NCI-H2227 treated with DMSO at 0.1 percent for 48 hours (cell line): ENCODE measurements around the gene GMDS.

ENCODE experiments used
- DNase-seq: peaks from one replicate; lab custom pipeline; 2025; lab: John Stamatoyannopoulos, UW

GMDS gene

DNA sequence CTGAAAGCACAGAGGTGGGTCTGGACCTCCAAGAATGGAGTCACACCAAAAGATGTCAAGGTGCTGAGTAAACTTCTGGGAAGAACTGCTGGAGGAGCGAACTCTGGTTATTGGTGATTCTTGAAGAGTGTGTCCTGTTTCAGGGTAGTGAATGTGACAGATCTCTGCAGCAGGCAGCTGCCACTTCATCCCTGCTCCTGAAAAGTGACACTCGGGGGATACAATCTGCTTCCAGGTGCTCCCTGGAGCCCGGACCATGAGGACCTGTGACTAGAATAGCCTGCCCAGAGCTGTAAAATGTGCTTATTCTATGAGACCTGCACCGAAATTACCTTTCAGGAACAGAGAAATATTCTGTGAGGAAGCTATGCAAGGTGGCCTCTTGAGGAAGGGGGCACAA, 444.6 kb downstream of the GMDS start:
- no peak for DNase-seq

- no peak for DNase-seq
Observed at GRCh38 chr6:1798965-1799325, 446.5 kb downstream of the GMDS start.

GRCh38 chr6:1798303-1798964, 447.0 kb downstream of the GMDS start:
- DNase-seq = no peak

DNA sequence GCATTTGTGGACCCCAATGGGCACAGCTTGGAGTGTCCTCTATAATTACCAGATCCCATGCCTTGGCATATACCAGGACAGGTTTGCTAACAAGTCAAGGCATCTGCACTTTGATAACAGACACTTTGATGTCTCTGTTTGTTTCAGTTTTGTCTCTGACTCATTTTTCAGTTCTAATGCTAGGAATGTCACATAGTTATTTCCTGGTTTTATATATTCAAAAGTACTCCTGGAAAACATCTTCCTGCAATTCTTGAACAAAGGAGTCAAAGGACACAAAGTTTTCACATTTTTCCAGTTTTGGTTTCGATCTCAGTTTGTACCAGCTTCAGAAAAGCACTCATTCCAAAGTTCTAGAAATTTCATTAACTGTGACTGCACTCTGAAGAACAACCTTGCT, 447.6 kb downstream of the GMDS start:
- no peak for DNase-seq

GRCh38 chr6:1796706-1797529, 448.5 kb downstream of the GMDS start:
- DNase-seq = no peak

DNA sequence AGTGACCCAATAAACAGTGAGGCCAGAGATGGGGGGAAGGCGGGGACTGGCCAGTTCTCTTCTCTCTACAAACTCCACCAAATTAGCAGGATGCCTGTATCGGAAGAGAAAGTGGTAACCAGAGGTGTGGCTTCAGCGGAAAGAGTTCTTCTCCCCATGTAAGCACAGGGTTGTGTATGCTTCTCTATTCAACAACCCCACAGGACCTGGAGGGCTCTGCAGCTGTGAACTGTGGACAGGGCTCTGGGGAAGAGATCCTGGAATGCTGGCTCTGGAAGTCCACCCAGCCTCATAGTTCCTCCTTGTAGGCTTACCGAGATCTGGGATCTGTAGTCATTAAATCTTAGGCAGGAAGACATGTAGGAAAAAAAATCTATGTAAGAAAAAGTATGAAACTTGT, 449.5 kb downstream of the GMDS start:
- DNase-seq = no peak

DNA sequence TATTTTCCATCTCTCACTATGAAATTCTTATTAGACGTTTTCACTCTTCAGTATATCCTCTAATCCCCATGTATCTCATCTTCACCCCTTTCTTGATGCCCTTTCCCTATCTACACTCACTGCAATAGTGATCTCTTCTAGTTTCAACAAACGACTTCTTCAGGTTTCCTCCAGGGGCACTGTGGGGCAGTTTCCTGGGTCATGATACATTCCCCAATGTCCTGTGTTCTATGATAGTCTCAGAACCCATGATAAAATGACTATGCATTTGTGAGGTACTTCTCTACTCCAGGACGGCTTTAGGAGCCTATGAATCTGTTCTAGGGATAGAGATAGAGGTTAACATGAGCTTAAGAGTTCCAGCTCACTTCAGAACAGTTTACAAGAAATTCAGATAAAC, 452.4 kb downstream of the GMDS start:
- no peak for DNase-seq

DNA sequence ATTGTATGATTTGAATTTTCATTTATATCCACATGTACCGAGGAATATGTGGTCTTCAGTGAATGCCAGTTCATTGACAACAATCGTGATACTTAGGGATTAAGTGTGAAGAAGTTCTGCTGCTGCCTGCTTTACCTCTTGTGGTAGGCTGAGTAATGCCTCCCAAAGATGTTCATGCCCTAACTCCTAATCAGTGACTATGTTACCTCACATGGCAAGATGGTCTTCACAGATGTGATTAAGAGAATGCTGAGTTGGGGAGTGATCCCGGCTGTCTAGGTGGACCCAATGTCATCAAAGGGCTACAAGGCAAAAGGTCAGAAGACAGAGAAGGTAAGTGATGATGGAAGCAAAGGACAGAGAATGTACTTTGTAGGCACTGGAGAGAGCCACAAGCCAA, 454.7 kb downstream of the GMDS start:
- DNase-seq = no peak

GRCh38 chr6:1789092-1789491, 456.3 kb downstream of the GMDS start:
- DNase-seq = no peak

DNA sequence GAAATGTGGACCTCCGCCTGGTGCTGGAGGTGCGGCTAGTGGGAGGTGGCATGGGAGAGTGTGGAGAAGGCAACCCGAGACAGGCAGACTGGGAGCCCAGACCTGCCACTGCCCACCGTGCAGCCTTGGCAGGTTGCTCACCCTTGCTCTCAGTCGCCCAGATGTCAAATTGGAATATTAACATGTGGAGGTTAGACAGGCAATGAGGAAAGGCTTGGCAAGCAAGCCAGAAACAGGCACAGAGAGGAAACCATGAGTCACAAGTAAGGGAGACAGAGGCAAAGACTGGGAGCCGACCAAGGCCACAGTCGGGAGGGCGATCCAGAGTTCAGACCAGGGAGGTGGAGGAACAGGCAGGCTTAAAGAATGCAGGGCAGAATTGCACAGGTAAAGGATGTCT, 457.5 kb downstream of the GMDS start:
- DNase-seq = no peak

GRCh38 chr6:1786455-1787453, 458.7 kb downstream of the GMDS start:
- DNase-seq = no peak

- no peak for DNase-seq
Observed at GRCh38 chr6:1784422-1784884, 461.0 kb downstream of the GMDS start.

DNA sequence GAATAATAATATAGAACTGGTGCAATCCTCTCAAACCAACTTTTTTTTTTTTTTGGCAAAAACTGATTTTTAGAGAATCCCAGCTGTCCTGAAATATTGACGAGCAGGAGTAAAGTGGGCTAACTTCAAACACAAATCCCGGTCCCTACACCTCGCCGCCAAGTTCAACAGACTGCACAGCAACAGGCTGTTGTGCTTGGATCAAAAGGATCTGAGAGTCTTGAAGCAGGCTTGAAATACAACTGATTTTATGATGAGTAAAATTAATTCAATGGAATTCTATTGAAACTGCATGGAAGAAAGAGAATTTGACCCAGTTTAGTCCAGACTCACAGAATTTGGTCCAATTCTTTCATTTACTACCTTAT, 463.6 kb downstream of the GMDS start:
- DNase-seq = no peak

DNA sequence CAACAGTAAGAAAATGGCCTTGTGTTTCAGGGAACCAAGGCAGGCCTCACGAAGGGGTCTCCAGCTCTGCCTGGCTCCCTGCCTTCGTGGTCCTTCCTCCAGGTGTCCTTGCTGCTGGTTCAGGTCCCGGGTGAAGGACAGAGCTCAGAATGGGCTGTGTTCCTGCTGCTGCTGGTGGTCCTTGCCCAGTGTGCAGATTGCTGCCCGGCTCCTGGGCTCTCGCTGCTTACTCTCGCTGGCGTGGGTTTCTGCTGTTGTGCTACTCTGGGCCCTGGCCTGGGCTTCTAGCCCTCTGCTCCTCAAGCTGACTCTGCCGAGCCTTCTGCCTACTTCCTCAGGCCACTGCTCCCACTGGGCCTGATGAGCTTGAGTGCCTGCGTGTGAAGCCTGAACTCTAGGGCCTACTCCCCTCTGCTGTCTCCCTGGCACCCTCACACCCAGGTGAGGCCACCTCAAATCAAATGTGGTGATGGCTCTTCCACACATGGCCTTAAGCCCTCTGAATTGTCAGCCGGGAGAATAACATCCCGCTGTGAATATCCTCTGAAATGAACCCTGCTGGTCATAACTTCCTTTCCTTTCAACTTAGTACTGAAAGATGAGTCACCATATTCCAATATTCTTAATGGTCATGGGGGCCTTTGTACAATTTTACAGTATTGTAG, 464.1 kb downstream of the GMDS start:
- no peak for DNase-seq

- DNase-seq = no peak
Observed at GRCh38 chr6:1780251-1780867, 465.0 kb downstream of the GMDS start.

DNA sequence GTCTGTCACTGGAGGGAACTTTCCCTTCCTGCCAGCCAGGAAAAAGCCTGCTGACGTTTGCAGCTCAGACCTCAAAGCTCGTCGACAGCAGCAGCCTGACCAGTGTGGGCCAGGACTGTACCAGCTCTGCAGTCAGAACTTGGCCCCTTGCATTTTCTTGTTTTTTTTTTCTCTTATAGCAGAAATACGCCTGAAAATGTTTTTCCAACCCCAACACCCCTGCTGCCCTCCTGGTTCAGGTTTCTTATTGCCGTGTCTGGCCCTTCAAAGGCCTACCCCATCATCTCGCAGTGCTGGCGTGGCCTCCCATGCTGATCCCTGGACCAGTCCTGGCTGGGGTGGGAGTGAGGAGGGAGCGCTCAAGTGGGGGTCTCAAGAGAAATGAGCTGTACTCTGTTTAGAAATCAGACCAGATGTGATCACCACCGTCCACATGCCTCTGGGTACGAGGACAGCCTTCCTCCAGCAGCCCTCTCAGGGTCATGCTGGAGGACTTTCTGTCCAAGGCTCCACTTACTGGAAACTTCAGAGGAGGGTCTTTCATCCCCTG, 466.6 kb downstream of the GMDS start:
- DNase-seq = no peak

DNA sequence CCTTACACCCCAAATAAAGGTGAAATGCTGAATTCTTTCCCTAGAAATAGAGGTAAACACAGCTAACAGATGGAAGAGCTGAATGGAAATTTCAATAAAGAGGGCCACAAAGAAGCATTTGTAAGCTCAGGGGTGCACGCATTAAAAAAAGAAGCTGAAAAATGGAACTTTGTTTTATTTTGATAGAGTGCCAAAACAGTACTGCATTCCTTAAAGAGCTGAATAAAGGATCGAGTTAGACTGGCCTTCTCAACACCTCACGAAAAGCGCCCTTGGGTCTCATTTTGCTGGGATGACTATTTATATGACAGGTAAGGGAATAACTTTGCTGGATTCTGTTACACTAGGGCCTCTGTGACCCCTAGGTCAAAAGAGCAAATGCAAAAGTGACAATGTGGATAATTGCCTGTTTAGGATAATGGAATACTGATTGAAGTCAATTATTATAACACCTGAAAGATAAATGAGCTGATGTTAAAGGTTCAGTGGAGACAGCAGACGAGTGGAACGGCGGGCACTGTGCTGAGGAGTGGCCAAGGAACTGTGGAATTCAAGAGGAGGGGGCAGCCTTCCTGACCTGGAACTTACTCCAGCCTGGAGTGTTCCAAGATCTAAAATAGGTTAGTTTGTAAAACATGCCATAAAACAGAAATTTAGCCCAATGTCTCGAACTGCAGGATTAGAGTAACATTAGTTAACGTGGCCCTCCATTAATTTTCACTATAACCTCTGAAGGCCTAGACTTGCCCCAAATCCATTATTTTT, 467.3 kb downstream of the GMDS start:
- no peak for DNase-seq

DNA sequence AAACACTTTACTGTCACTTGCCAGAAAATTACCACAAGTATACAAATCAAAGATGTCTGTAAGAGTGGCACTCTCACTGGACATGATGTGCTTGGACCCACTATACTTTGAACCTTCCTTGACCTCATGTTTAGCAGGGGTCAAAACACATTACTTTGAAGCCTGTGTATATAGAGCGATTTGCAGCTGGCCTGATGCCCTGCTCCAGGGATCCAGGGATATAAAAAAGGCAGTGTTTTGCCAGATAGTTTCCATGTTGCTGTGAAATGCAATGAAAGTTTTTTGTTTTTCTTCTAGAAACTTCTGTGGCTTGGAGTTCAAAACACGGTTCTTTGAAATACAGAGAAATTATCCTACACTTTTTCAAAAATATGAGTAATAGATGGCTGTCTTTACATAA, 470.0 kb downstream of the GMDS start:
- DNase-seq = no peak

DNA sequence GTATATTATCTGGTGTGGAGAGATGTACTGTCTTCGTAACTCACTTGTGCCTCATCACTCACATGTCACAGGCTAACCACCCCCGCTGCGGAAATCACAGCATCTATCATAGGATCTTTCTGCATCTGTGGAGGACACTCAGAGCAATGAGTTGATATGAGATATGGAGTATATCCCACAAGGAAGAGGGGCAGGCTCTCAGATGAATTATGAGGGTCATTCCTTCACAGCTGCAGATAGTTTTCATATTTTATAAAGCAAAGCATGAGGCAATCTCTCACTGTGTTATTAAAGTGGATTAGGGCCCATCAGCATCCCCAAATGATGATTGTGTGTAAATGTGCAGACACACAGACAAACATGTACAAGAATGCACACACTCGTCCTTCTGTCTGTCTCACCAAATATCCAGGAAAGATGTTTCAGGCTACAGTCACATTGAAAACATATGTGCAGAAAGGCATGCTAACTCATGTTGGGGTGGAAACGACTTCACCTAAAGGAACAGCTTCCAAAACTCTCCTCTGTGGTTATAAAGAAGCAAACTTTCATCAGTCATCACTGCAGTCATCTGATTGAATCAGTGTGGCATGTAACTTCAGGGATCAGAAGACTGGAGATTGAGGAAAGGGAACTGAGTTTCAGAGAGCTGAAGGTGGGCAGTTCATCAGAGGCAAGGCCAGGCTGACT, 471.0 kb downstream of the GMDS start:
- no peak for DNase-seq

GRCh38 chr6:1773700-1774099, 471.7 kb downstream of the GMDS start:
- DNase-seq = no peak
